ENCODE results near the gene CPLX3.

DNA sequence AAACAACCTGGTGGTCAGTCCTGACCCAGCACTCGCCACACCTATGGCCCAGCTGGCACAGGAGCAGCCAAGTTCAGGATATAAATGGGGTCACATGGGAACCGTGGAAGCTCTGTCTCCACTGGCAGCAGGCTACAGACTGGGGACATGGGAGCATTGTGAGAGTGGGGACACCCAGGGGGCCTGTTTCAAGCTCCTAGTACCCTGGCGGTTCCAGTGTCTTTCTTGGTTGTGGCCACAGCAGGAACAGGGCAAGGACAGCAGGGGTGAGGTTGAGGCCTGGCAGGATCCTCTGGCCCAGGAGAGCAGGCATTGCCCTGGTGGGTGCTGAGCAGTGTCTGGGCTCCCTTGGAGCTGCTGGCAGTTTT, 42.6 kb upstream of the CPLX3 start:
- TF ChIP-seq, protein P1, sequence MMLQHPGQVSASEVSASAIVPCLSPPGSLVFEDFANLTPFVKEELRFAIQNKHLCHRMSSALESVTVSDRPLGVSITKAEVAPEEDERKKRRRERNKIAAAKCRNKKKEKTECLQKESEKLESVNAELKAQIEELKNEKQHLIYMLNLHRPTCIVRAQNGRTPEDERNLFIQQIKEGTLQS (IDR thresholded peaks at IDR 0.05; ENCODE audit: borderline replicate concordance, extremely low read depth, low read depth, low read length), result no peak
- TF ChIP-seq SIN3A (IDR thresholded peaks at IDR 0.05; ENCODE audit: low read depth, low read length) (no peak), BACH1 (IDR thresholded peaks at IDR 0.05; ENCODE audit: borderline replicate concordance) (no peak), RFX5 (IDR thresholded peaks at IDR 0.05; ENCODE audit: low read depth, low read length) (no peak), TBL1XR1 (IDR thresholded peaks at IDR 0.05; ENCODE audit: low read depth, low read length) (no peak), ZSCAN29 (IDR thresholded peaks at IDR 0.05) (no peak)
- TF ChIP-seq, protein P2, sequence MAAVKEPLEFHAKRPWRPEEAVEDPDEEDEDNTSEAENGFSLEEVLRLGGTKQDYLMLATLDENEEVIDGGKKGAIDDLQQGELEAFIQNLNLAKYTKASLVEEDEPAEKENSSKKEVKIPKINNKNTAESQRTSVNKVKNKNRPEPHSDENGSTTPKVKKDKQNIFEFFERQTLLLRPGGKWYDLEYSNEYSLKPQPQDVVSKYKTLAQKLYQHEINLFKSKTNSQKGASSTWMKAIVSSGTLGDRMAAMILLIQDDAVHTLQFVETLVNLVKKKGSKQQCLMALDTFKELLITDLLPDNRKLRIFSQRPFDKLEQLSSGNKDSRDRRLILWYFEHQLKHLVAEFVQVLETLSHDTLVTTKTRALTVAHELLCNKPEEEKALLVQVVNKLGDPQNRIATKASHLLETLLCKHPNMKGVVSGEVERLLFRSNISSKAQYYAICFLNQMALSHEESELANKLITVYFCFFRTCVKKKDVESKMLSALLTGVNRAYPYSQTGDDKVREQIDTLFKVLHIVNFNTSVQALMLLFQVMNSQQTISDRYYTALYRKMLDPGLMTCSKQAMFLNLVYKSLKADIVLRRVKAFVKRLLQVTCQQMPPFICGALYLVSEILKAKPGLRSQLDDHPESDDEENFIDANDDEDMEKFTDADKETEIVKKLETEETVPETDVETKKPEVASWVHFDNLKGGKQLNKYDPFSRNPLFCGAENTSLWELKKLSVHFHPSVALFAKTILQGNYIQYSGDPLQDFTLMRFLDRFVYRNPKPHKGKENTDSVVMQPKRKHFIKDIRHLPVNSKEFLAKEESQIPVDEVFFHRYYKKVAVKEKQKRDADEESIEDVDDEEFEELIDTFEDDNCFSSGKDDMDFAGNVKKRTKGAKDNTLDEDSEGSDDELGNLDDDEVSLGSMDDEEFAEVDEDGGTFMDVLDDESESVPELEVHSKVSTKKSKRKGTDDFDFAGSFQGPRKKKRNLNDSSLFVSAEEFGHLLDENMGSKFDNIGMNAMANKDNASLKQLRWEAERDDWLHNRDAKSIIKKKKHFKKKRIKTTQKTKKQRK (IDR thresholded peaks at IDR 0.05; ENCODE audit: low read depth, low read length), result no peak

Data from GM12878 (cell line).